ENCODE measurements around the gene IQCK.
A peak's percentile ranks its signal among the peaks of the same experiment; 100 is the strongest.
"Not testable (repeated sequence)": the region's sequence is repeated elsewhere in the genome, so short reads cannot be mapped to it uniquely, and the experiment has no call there.

The IQCK gene

GRCh38 chr16:19760356-19761060, 42.4 kb downstream of the IQCK start:
- no peak for DNase-seq

GRCh38 chr16:19765860-19766553, 47.9 kb downstream of the IQCK start:
- no peak for DNase-seq

GRCh38 chr16:19766554-19766884, 48.4 kb downstream of the IQCK start:
- DNase-seq: no peak

- DNase-seq: no peak
Observed at GRCh38 chr16:19766988-19767387, 48.9 kb downstream of the IQCK start.

- DNase-seq: no peak
Observed at GRCh38 chr16:19767497-19767896, 49.4 kb downstream of the IQCK start.

- DNase-seq: no peak
Observed at GRCh38 chr16:19769239-19769638, 51.2 kb downstream of the IQCK start.

- no peak for DNase-seq
Observed at GRCh38 chr16:19771040-19771439, 53.0 kb downstream of the IQCK start.

GRCh38 chr16:19771796-19772195, 53.7 kb downstream of the IQCK start:
- DNase-seq: no peak

- no peak for DNase-seq
Observed at GRCh38 chr16:19774024-19774423, 56.0 kb downstream of the IQCK start.

GRCh38 chr16:19776147-19776546, 58.1 kb downstream of the IQCK start:
- DNase-seq: no peak

GRCh38 chr16:19776565-19776964, 58.5 kb downstream of the IQCK start:
- no peak for DNase-seq

- DNase-seq: no peak
Observed at GRCh38 chr16:19780321-19780720, 62.2 kb downstream of the IQCK start.

- no peak for DNase-seq
Observed at GRCh38 chr16:19781226-19781625, 63.2 kb downstream of the IQCK start.

- DNase-seq: no peak
Observed at GRCh38 chr16:19783363-19784182, 65.5 kb downstream of the IQCK start.

- no peak for DNase-seq
Observed at GRCh38 chr16:19784183-19784736, 66.2 kb downstream of the IQCK start.

GRCh38 chr16:19785081-19785480, 67.0 kb downstream of the IQCK start:
- no peak for DNase-seq

GRCh38 chr16:19785512-19786130, 67.5 kb downstream of the IQCK start:
- no peak for DNase-seq

GRCh38 chr16:19801369-19801768, 83.3 kb downstream of the IQCK start:
- not testable (repeated sequence) for DNase-seq

GRCh38 chr16:19801824-19802223, 83.8 kb downstream of the IQCK start:
- not testable (repeated sequence) for DNase-seq

- DNase-seq: no peak
Observed at GRCh38 chr16:19802612-19803011, 84.5 kb downstream of the IQCK start.

GRCh38 chr16:19804538-19805323, 86.7 kb downstream of the IQCK start:
- peak; percentile 52 for DNase-seq

- DNase-seq: no peak
Observed at GRCh38 chr16:19805459-19806162, 87.5 kb downstream of the IQCK start.

Measured in activated CD8-positive, alpha-beta memory T cell treated with anti-CD3 and anti-CD28 coated beads, Interleukin-2, amount 50 U/mL, for 48 hours (primary cell).